Bronchial epithelial cell (primary cell): ENCODE data around the gene ZC3H6. TPM values are rescaled to one million over a fixed set of nuclear protein-coding genes. Genes with fewer than 3 reads are reported as not detected.

Experiments used
- DNase-seq: peaks from one replicate; pipeline ENCODE4 v3.0.0-alpha.2; 2010; ENCODE audit warnings: low read depth
- FAIRE-seq: peaks from 2 replicates; lab custom pipeline; 2011; peaks lifted over from hg19 to GRCh38; lab: Jason Lieb, UNC
- H3K27me3 ChIP-seq: 2 replicates; pipeline ENCODE4 v1.5.1; 2011; ENCODE audit warnings: low read length; ENCODE audit not compliant: control insufficient read depth, insufficient read depth
- H3K36me3 ChIP-seq: 2 replicates; pipeline ENCODE4 v1.5.1; 2011; ENCODE audit warnings: low read length; ENCODE audit not compliant: control insufficient read depth, insufficient read depth
- H3K4me3 ChIP-seq: 2 replicates; pipeline ENCODE4 v1.5.1; 2011; ENCODE audit warnings: mild to moderate bottlenecking, low read depth, low read length, control low read depth
- total RNA-seq: library from RNA; depleted of rRNA; stranded (reverse); fragments of >200 nt; gene quantifications from 2 replicates; pipeline ENCODE4 v1.2.1, GENCODE V29; 2014
- TF ChIP-seq, protein P1 (sequence below): IDR thresholded peaks from 2 replicates; pipeline ENCODE4 v1.5.1; 2011; ENCODE audit warnings: mild to moderate bottlenecking, moderate library complexity, low read length, control low read depth, inconsistent platforms; ENCODE audit not compliant: insufficient read depth, severe bottlenecking

Gene ZC3H6
- total RNA-seq, 1 donor from 2014 or later = 3.4 TPM

DNA sequence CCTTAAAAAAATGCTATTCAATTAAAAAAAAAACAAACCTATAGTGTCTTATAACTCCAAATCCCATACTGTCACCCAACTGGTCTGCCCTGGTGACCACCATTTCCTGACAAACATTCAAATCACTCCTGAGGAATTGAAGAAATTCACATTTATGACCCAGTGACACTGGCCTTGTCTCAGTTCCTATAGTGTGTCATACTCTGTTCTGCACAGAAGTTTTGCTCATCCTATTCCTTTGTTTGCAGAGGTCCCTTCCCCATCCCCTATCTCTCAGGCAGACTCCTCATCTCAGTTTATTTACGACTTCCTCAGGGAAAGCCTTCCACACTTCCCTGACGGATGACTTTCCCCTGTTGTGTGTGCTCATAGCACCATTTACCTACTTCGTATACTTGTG is 14.7 kb downstream of the ZC3H6 start:
- DNase-seq = no peak
- Histone ChIP-seq H3K27me3 (no peaks in the 10 kb centered on the region), H3K4me3 (no peak overlapping the region), H3K36me3 (no peaks in the 10 kb centered on the region)
- TF ChIP-seq, protein P1, sequence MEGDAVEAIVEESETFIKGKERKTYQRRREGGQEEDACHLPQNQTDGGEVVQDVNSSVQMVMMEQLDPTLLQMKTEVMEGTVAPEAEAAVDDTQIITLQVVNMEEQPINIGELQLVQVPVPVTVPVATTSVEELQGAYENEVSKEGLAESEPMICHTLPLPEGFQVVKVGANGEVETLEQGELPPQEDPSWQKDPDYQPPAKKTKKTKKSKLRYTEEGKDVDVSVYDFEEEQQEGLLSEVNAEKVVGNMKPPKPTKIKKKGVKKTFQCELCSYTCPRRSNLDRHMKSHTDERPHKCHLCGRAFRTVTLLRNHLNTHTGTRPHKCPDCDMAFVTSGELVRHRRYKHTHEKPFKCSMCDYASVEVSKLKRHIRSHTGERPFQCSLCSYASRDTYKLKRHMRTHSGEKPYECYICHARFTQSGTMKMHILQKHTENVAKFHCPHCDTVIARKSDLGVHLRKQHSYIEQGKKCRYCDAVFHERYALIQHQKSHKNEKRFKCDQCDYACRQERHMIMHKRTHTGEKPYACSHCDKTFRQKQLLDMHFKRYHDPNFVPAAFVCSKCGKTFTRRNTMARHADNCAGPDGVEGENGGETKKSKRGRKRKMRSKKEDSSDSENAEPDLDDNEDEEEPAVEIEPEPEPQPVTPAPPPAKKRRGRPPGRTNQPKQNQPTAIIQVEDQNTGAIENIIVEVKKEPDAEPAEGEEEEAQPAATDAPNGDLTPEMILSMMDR = no peak
- FAIRE-seq = no peak

DNA sequence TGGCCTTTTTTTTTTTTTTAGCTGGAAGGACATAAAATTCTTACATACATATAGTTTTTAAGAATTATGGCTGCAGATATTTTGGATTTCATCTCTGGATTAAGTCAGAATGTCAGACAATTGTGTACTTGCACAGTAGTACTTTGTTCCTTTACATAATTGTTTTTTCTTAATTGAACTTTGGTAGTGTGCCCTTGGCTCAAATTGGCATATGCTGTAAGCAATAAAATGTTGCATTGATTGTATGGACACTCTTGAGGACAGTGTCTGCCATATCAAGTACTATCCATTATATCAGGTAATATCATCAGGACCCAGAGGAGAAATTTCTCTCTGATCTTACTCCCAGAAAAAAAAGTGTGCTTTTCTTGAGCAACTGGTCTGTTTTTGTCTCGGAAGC is 15.3 kb downstream of the ZC3H6 start:
- DNase-seq = no peak
- no peaks in the 10 kb centered on the region for H3K27me3 ChIP-seq
- TF ChIP-seq, protein P1 = no peak
- H3K4me3 ChIP-seq = no peak overlapping the region
- no peaks in the 10 kb centered on the region for H3K36me3 ChIP-seq
- no peak for FAIRE-seq

DNA sequence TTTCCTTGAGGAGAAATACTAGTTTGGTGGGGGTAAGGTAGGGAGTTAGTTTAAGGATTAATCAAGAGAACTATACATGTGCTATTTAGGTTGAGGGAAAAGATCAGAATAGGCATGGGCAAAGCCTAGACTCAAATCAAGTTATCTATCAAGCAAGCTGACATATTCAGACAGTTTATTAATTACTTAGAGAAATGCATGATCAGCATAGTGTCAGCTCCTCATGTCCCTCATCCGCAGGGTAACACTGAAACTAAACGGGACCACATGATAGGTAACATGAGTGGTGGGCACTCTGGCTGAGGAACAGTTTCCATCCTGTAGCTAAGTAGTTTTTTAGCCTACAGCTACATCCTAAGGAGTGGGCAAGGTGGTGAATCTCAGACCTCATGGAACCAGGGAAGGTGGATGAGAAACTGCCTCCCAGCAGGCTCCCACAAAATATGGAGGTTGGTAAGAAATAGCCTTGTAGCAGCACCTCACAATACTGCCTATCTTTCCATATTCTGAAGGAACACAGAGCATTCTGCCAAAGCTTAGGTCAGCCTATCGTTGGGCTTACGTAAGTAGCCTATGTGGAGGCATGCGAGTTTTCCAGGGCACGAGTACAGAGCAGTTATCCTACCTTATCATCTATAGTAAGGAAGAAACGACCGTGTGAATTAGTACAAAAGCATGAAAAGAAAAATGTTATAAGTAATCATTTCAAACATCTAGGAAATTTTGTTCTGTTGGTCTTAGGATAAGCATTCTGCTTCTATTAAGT is 18.4 kb downstream of the ZC3H6 start:
- Histone ChIP-seq H3K27me3 (no peaks in the 10 kb centered on the region), H3K4me3 (no peak overlapping the region), H3K36me3 (no peaks in the 10 kb centered on the region)
- DNase-seq = no peak
- TF ChIP-seq, protein P1 = no peak
- FAIRE-seq = no peak

DNA sequence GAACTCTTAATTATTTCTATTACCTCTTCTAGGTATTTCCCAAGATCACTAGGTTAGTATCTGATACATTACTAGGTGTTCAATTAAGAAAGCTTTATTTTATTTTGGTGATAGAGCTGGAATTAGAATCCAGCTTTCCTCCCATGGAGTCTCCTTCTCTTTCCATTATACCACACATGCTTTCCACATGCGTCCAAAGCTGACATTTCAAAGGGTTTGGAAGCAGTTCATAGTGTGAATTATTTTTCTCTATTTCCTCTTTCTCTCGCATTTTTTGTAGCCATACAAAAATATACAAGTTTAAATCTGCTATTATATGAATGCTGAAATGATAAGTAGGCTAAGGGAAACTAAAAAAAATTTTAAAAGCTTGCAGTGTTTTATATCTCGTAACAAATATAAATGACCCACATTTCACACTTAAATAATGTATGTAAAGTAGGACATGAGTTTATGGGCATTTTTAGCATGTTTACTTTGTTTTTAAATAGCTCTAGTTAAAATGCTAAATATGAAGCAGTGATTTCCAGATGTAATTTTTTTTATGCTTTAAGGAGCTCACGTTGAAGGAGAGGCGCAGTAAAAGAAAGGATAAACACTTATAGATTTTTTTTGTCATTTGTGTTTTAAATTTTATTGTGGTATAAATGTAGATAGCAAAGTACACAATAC is 20.1 kb downstream of the ZC3H6 start:
- DNase-seq (no peak), FAIRE-seq (no peak)
- no peak overlapping the region for H3K4me3 ChIP-seq
- no peaks in the 10 kb centered on the region for H3K36me3 ChIP-seq
- no peaks in the 10 kb centered on the region for H3K27me3 ChIP-seq
- TF ChIP-seq, protein P1 = no peak

DNA sequence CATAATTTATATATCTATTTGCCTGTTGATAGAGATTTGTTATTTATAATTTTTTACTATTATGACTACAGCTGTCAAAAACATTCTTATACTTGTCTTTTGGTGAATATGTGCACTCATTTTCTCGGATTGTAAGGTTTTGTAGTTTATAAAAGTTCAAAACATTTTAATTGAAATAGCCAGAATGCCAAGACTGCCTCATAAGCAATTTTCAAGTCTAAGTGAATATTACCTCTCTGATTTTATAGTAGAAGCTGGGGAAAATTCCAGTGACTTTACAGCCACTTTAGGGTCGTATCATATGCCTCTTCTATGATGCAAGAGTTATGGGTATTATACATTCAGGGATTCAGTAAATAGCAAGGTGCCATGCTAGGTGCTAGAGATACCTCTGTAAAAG is 21.0 kb downstream of the ZC3H6 start:
- TF ChIP-seq, protein P1 = no peak
- Histone ChIP-seq H3K36me3 (no peaks in the 10 kb centered on the region), H3K4me3 (no peak overlapping the region), H3K27me3 (no peaks in the 10 kb centered on the region)
- FAIRE-seq (no peak), DNase-seq (no peak)
